Bladder microvascular endothelial cell (primary cell): ENCODE data around the gene HOXC4. TPM values are rescaled to one million over a fixed set of nuclear protein-coding genes. Genes with fewer than 3 reads are reported as not detected.

Source experiments
- total RNA-seq: library from RNA; depleted of rRNA; stranded (reverse); fragments of >200 nt; gene quantifications from 2 replicates; pipeline ENCODE4 v1.2.3, GENCODE V29; 2014

The HOXC4 gene
- total RNA-seq, result not detected in 2 replicates

GRCh38 chr12:54053751-54054741, at the start of gene HOXC4:
Gene HOXC4, plus strand, starts transcription at chr12:54053835. Its CDS starts 88 bp downstream, at chr12:54053923.

GRCh38 chr12:54028314-54029201, 25.1 kb upstream of the HOXC4 start, which contains the start of gene HOXC6:
Gene HOXC6, plus strand, starts transcription at chr12:54028440. Its CDS starts 82 bp downstream, at chr12:54028522.

GRCh38 chr12:54032627-54033100, 21.0 kb upstream of the HOXC4 start, which contains the start of gene HOXC5:
Gene HOXC5, plus strand, starts transcription at chr12:54033050. Its CDS starts 73 bp downstream, at chr12:54033123.

Other genes starting within 250 kb of the HOXC4 start
- gene HOXC13, start 115.0 kb upstream of the HOXC4 start, total RNA-seq, result not detected in 2 replicates
- not detected in 2 replicates for gene HOXC12, start 98.9 kb upstream of the HOXC4 start, total RNA-seq
- not detected in 2 replicates for gene HOXC11, start 80.7 kb upstream of the HOXC4 start, total RNA-seq
- gene HOTAIR, start 78.9 kb upstream of the HOXC4 start, total RNA-seq, result not detected in 2 replicates
- not detected in 2 replicates for gene HOXC10, start 68.7 kb upstream of the HOXC4 start, total RNA-seq
- 0.16 and 0.94 TPM in 2 replicates for gene HOXC9, start 53.7 kb upstream of the HOXC4 start, total RNA-seq
- gene HOXC8, start 44.9 kb upstream of the HOXC4 start, total RNA-seq, result not detected in 2 replicates
- gene HOXC6, start 25.4 kb upstream of the HOXC4 start, total RNA-seq, result 0.25 TPM in 1 of 2 replicates, not detected in the other
- not detected in 2 replicates for gene HOXC5, start 20.8 kb upstream of the HOXC4 start, total RNA-seq
- gene SMUG1, start 135.2 kb downstream of the HOXC4 start, total RNA-seq, result 13.1 and 18.6 TPM in 2 replicates
- gene CBX5, start 226.3 kb downstream of the HOXC4 start, total RNA-seq, result 24.3 and 54.2 TPM in 2 replicates
- gene HNRNPA1, start 226.9 kb downstream of the HOXC4 start, total RNA-seq, result 328 and 377 TPM in 2 replicates
- gene NFE2, start 247.2 kb downstream of the HOXC4 start, total RNA-seq, result not detected in 2 replicates